Retinal pigment epithelial cell (primary cell): ENCODE results near the gene FOXP1.

ENCODE experiments used
- DNase-seq: peaks from one replicate; pipeline ENCODE4 v3.0.0-alpha.2; 2010; ENCODE audit warnings: low read depth
- H3K4me3 ChIP-seq: 2 replicates; pipeline ENCODE4 v1.5.1; 2011; ENCODE audit warnings: mild to moderate bottlenecking, low read length, control low read depth, moderate library complexity
- TF ChIP-seq, protein P1 (sequence below): conservative IDR thresholded peaks from 2 replicates; pipeline ENCODE4 v1.5.1; 2011; ENCODE audit warnings: low read depth, low read length, control low read depth, inconsistent platforms

Gene FOXP1

GRCh38 chr3:71061037-71061436 is 522.5 kb downstream of the FOXP1 start:
- H3K4me3 ChIP-seq = no peak overlapping the region
- no peak for DNase-seq

GRCh38 chr3:71060536-71060935 is 523.0 kb downstream of the FOXP1 start:
- DNase-seq = no peak
- H3K4me3 ChIP-seq = no peak overlapping the region

More at GRCh38 chr3:71061037-71061436, 522.5 kb downstream of the FOXP1 start:
- TF ChIP-seq, protein P1, sequence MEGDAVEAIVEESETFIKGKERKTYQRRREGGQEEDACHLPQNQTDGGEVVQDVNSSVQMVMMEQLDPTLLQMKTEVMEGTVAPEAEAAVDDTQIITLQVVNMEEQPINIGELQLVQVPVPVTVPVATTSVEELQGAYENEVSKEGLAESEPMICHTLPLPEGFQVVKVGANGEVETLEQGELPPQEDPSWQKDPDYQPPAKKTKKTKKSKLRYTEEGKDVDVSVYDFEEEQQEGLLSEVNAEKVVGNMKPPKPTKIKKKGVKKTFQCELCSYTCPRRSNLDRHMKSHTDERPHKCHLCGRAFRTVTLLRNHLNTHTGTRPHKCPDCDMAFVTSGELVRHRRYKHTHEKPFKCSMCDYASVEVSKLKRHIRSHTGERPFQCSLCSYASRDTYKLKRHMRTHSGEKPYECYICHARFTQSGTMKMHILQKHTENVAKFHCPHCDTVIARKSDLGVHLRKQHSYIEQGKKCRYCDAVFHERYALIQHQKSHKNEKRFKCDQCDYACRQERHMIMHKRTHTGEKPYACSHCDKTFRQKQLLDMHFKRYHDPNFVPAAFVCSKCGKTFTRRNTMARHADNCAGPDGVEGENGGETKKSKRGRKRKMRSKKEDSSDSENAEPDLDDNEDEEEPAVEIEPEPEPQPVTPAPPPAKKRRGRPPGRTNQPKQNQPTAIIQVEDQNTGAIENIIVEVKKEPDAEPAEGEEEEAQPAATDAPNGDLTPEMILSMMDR = no peak

GRCh38 chr3:71057526-71057894 is 526.0 kb downstream of the FOXP1 start:
- TF ChIP-seq, protein P1 = no peak
- H3K4me3 ChIP-seq = no peak overlapping the region
- no peak for DNase-seq

More at GRCh38 chr3:71060536-71060935, 523.0 kb downstream of the FOXP1 start:
- TF ChIP-seq, protein P1 = no peak

DNA sequence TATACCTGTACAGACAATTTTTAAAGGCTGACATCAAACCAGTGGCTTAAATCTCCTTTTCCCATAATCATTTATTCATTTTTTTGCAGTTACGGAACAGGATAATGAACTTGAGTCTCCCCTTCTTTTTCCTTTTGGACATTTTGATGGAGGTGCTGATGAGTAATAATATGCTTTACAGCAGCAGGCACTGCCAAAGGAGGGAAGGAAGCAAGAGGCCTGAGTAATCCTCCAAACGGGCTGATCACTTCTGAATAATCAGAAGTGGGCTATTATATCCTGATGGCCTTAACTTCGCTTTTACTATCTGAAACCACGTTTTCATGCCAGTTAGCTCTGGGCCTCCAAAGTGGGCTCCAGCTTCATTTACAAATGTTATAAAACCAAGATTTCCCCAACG is 527.2 kb downstream of the FOXP1 start:
- DNase-seq = no peak
- no peak overlapping the region for H3K4me3 ChIP-seq
- TF ChIP-seq, protein P1 = no peak

DNA sequence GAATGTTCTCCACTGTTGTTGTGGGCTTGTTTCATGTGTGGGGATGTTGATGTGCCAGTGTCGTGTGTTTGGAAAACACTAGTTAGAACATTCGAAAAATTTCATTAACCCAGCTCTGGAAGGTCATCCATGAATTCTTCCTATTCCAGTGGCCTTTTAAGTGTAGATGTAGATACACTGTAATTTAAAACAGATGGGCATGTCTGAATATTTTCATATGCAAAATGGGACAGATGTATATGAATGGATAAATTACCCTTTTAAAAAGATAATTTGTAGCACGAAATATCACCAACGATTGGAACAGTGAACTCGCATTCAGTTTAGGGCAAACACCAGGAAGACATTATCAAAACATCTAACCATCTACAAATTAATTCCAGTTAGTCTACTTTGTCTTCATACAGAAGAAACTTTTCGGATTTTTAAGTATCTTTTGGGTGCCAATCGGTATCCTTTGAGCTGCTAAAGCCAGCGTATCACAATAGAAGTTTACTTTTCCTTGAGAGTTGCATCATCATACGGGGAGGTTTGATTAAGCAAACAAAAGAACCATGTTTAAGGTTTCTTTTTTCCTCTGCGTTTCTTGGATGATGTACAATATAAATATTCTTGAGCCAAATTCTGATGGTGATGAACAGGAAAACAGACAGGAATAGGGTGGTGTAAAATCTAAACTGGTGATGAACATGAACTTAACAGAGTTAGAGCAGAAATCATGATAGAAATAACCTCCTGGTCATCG is 528.1 kb downstream of the FOXP1 start:
- no peak overlapping the region for H3K4me3 ChIP-seq
- no peak for DNase-seq

DNA sequence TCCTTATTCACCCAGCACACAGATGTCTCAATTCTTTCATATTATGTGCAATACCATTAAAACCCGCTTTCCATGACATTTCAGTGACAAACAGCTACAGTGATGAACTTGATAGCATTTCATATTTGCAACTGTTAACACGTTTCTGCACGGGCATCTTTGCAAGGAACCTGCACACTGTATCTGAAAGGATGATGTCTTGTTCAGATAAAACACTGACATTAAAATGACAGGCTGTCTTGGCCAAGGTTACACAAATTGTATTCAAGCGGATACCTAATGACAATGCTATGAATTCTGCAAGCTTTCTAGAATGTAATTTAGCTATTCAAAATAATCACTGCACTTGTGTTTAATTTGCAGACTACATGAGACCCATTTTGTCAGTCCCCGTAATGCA is 529.2 kb downstream of the FOXP1 start:
- TF ChIP-seq, protein P1 = no peak
- no peak overlapping the region for H3K4me3 ChIP-seq
- DNase-seq = no peak

More for the DNA sequence above, 528.1 kb downstream of the FOXP1 start:
- TF ChIP-seq, protein P1 = no peak

- no peak overlapping the region for H3K4me3 ChIP-seq
- DNase-seq = no peak
- TF ChIP-seq, protein P1 = no peak
These were observed 530.0 kb downstream of the FOXP1 start for GRCh38 chr3:71053495-71053894.
